Activated CD8-positive, alpha-beta T cell treated with anti-CD3 and anti-CD28 coated beads for 36 hours (primary cell): ENCODE measurements around the gene OR5K2. TPM values are rescaled to one million over a fixed set of nuclear protein-coding genes. Genes with fewer than 3 reads are reported as not detected.

Experiments used
- ATAC-seq: fragments of 200-7000 bp; cut with Tn5 transposase; one replicate; pipeline ENCODE4 v1.10.0; 2021; ENCODE audit warnings: mild to moderate bottlenecking, moderate library complexity
- CTCF ChIA-PET: fragments of 350-600 bp; sonication (Branson Sonifier 250); formaldehyde crosslinking; loops from one replicate; lab custom pipeline; 2021; ENCODE audit warnings: antibody characterized with exemption; lab: Charles Lee
- POLR2A ChIA-PET: fragments of 350-600 bp; sonication (Branson Sonifier 250); formaldehyde crosslinking; loops from one replicate; lab custom pipeline; 2021; ENCODE audit warnings: antibody characterized with exemption; lab: Charles Lee
- DNase-seq: peaks from one replicate; pipeline ENCODE4 v3.0.0-alpha.2; 2020
- H3K27ac Mint-ChIP-seq: one replicate; pipeline ENCODE4 v1.8.0; 2021; ENCODE audit warnings: mild to moderate bottlenecking, mixed read lengths
- H3K27me3 Mint-ChIP-seq: one replicate; pipeline ENCODE4 v1.8.0; 2021; ENCODE audit warnings: mixed read lengths
- H3K36me3 Mint-ChIP-seq: one replicate; pipeline ENCODE4 v1.8.0; 2021; ENCODE audit warnings: low read depth, mixed read lengths
- H3K4me1 Mint-ChIP-seq: one replicate; pipeline ENCODE4 v1.8.0; 2021; ENCODE audit warnings: low read depth, mixed read lengths
- H3K4me3 Mint-ChIP-seq: one replicate; pipeline ENCODE4 v1.8.0; 2021; ENCODE audit warnings: mild to moderate bottlenecking, moderate library complexity, mixed read lengths
- H3K9me3 Mint-ChIP-seq: one replicate; pipeline ENCODE4 v1.8.0; 2021; ENCODE audit warnings: mixed read lengths
- intact Hi-C: fragments of 100-400 bp; cut with micrococcal nuclease; formaldehyde crosslinking; loops from one replicate; pipeline ENCODE4 v1.10.0; 2022
- total RNA-seq, 2 experiments: library from RNA; stranded (reverse); gene quantifications; one replicate each; pipeline ENCODE4 v1.2.3, GENCODE V29; 2021
- TF ChIP-seq, protein P1 (sequence below): fragments of 200-600 bp; IDR thresholded peaks from one replicate; pipeline ENCODE4 v1.8.0; 2022; ENCODE audit warnings: antibody characterized with exemption, mild to moderate bottlenecking

OR5K2 gene
- total RNA-seq, 2 experiments from 2014 or later = not detected

DNA sequence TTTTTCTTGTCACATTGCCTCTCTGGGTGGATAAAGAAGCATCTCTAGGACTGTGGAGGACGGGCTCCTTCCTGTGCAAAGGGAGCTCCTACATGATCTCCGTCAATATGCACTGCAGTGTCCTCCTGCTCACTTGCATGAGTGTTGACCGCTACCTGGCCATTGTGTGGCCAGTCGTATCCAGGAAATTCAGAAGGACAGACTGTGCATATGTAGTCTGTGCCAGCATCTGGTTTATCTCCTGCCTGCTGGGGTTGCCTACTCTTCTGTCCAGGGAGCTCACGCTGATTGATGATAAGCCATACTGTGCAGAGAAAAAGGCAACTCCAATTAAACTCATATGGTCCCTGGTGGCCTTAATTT lies 34.8 kb downstream of the OR5K2 start:
- Mint-ChIP-seq H3K4me1 (peaks cover 38% of the 10 kb centered on the region), H3K4me3 (peak overlapping the region; percentile 54), H3K9me3 (no peaks in the 10 kb centered on the region), H3K36me3 (peaks cover 31% of the 10 kb centered on the region), H3K27me3 (no peaks in the 10 kb centered on the region), H3K27ac (peak overlapping the region; percentile 76)
- ChIA-PET CTCF (interaction anchor here (0.9 to 1.6 kb wide), 4 partner anchors 9 to 42 kb away, joined by 3 to 7 read pairs (median 4); partner anchors contain the start of gene CLDND1), POLR2A (interaction anchor here (0.8 to 13.1 kb wide), 6 partner anchors 9 to 33 kb away, joined by 3 to 204 read pairs (median 5); partner anchors contain the start of gene CLDND1)
- TF ChIP-seq, protein P1, sequence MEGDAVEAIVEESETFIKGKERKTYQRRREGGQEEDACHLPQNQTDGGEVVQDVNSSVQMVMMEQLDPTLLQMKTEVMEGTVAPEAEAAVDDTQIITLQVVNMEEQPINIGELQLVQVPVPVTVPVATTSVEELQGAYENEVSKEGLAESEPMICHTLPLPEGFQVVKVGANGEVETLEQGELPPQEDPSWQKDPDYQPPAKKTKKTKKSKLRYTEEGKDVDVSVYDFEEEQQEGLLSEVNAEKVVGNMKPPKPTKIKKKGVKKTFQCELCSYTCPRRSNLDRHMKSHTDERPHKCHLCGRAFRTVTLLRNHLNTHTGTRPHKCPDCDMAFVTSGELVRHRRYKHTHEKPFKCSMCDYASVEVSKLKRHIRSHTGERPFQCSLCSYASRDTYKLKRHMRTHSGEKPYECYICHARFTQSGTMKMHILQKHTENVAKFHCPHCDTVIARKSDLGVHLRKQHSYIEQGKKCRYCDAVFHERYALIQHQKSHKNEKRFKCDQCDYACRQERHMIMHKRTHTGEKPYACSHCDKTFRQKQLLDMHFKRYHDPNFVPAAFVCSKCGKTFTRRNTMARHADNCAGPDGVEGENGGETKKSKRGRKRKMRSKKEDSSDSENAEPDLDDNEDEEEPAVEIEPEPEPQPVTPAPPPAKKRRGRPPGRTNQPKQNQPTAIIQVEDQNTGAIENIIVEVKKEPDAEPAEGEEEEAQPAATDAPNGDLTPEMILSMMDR = no peak
- DNase-seq (no peak), ATAC-seq (no peak)
- intact Hi-C loops = no loop called here

DNA sequence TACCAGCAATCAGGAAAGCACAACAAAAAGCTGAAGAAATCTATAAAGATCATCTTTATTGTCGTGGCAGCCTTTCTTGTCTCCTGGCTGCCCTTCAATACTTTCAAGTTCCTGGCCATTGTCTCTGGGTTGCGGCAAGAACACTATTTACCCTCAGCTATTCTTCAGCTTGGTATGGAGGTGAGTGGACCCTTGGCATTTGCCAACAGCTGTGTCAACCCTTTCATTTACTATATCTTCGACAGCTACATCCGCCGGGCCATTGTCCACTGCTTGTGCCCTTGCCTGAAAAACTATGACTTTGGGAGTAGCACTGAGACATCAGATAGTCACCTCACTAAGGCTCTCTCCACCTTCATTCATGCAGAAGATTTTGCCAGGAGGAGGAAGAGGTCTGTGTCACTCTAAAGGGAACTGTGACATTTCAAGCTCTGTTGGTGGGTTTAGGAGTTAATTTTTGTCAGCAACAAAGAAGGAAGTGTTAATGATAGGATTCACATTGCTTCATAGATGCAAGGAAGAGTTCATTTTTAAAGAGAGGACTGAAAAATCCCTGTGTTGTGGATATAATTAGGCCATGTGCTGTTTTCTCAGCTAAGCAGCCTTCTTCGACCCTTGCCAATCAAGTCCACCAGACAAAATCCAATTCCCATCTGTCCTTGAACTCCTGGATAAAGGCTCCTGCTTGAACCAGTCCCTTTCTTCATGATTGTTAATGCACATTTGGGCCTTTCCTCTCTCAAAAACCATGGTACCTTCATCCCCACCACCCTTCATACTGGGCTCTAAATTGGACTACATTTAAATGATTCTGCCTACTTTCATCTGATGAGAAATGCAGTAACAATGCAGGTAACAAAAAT lies 35.5 kb downstream of the OR5K2 start:
- Mint-ChIP-seq H3K4me1 (peaks cover 39% of the 10 kb centered on the region), H3K36me3 (peaks cover 31% of the 10 kb centered on the region), H3K4me3 (peak overlapping the region; percentile 54), H3K27me3 (no peaks in the 10 kb centered on the region), H3K27ac (peak overlapping the region; percentile 76), H3K9me3 (no peaks in the 10 kb centered on the region)
- ChIA-PET CTCF (interaction anchor here (0.7 to 1.9 kb wide), 7 partner anchors 7 to 63 kb away, joined by 3 to 7 read pairs (median 4); partner anchors contain the start of gene CLDND1), POLR2A (interaction anchor here (0.8 to 13.1 kb wide), 6 partner anchors 9 to 32 kb away, joined by 3 to 204 read pairs (median 5); partner anchors contain the start of gene CLDND1)
- intact Hi-C loops = no loop called here
- no peak for DNase-seq
- TF ChIP-seq, protein P1 = no peak
- ATAC-seq = no peak

- intact Hi-C loops = no loop called here
- POLR2A ChIA-PET = interaction anchor here (1.1 to 13.1 kb wide), 4 partner anchors 11 to 29 kb away, joined by 4 to 204 read pairs (median 18); partner anchors contain the start of gene CLDND1
- Mint-ChIP-seq H3K27me3 (no peaks in the 10 kb centered on the region), H3K4me3 (peak overlapping the region; percentile 54), H3K4me1 (peaks cover 45% of the 10 kb centered on the region), H3K27ac (peak overlapping the region; percentile 76), H3K9me3 (no peaks in the 10 kb centered on the region), H3K36me3 (peaks cover 32% of the 10 kb centered on the region)
- CTCF ChIA-PET = interaction anchor here (1.1 to 1.9 kb wide), 2 partner anchors 8 to 13 kb away, joined by 3 to 5 read pairs; no protein-coding TSS in a partner anchor
- TF ChIP-seq, protein P1 = no peak
- no peak for DNase-seq
- no peak for ATAC-seq
Measured at GRCh38 chr3:98534168-98534567, 36.7 kb downstream of the OR5K2 start.

GRCh38 chr3:98534734-98535133 lies 37.3 kb downstream of the OR5K2 start:
- ATAC-seq = no peak
- POLR2A ChIA-PET = interaction anchor here (1.1 to 13.1 kb wide), 4 partner anchors 12 to 29 kb away, joined by 4 to 204 read pairs (median 18); partner anchors contain the start of gene CLDND1
- CTCF ChIA-PET = interaction anchor here (1.9 kb wide), 1 partner anchor 9 kb away, joined by 5 read pairs; no protein-coding TSS in a partner anchor
- H3K9me3 Mint-ChIP-seq = no peaks in the 10 kb centered on the region
- H3K36me3 Mint-ChIP-seq = peaks cover 32% of the 10 kb centered on the region
- intact Hi-C loops = no loop called here
- TF ChIP-seq, protein P1 = no peak
- H3K4me1 Mint-ChIP-seq = peaks cover 46% of the 10 kb centered on the region
- no peak for DNase-seq
- H3K27me3 Mint-ChIP-seq = no peaks in the 10 kb centered on the region
- H3K27ac Mint-ChIP-seq = no peak overlapping the region
- H3K4me3 Mint-ChIP-seq = peak overlapping the region; percentile 49
